ENCODE results near the gene ZRANB3.
"Not testable (repeated sequence)": the region's sequence is repeated elsewhere in the genome, so short reads cannot be mapped to it uniquely, and the experiment has no call there.

ZRANB3 gene

GRCh38 chr2:135530313-135531230 lies at the start of gene ZRANB3:
Gene ZRANB3, minus strand, starts transcription at chr2:135531218.
- DNase-seq, result peak; percentile 98

- no peak for DNase-seq
Measured at GRCh38 chr2:135573620-135574019, 42.6 kb upstream of the ZRANB3 start.

- DNase-seq, result no peak
Measured at GRCh38 chr2:135570884-135571283, 39.9 kb upstream of the ZRANB3 start.

GRCh38 chr2:135563793-135564192 lies 32.8 kb upstream of the ZRANB3 start:
- no peak for DNase-seq

- DNase-seq, result no peak
Measured at GRCh38 chr2:135561925-135562324, 30.9 kb upstream of the ZRANB3 start.

- DNase-seq, result no peak
Measured at GRCh38 chr2:135557530-135557929, 26.5 kb upstream of the ZRANB3 start.

- no peak for DNase-seq
Measured at GRCh38 chr2:135555311-135555710, 24.3 kb upstream of the ZRANB3 start.

GRCh38 chr2:135552887-135553286 lies 21.9 kb upstream of the ZRANB3 start:
- no peak for DNase-seq

GRCh38 chr2:135551356-135551755 lies 20.3 kb upstream of the ZRANB3 start:
- DNase-seq, result no peak

GRCh38 chr2:135547311-135547710 lies 16.3 kb upstream of the ZRANB3 start:
- DNase-seq, result no peak

GRCh38 chr2:135546436-135546835 lies 15.4 kb upstream of the ZRANB3 start:
- DNase-seq, result no peak

- DNase-seq, result not testable (repeated sequence)
Measured at GRCh38 chr2:135533545-135533944, 2.5 kb upstream of the ZRANB3 start.

GRCh38 chr2:135532581-135532980 lies 1.6 kb upstream of the ZRANB3 start:
- DNase-seq, result no peak

GRCh38 chr2:135531231-135532197 lies 496 bp upstream of the ZRANB3 start, which contains the start of gene R3HDM1:
Gene R3HDM1, plus strand, starts transcription at chr2:135531484. Its CDS starts 73,362 bp downstream, at chr2:135604846.
- DNase-seq, result peak; percentile 99

- DNase-seq, result no peak
Measured at GRCh38 chr2:135528006-135528405, 3.0 kb downstream of the ZRANB3 start.

- DNase-seq, result no peak
Measured at GRCh38 chr2:135525786-135526185, 5.2 kb downstream of the ZRANB3 start.

GRCh38 chr2:135512099-135512498 lies 18.9 kb downstream of the ZRANB3 start:
- DNase-seq, result no peak

- DNase-seq, result no peak
Measured at GRCh38 chr2:135510577-135510976, 20.4 kb downstream of the ZRANB3 start.

GRCh38 chr2:135504811-135505210 lies 26.2 kb downstream of the ZRANB3 start:
- DNase-seq, result no peak

- DNase-seq, result not testable (repeated sequence)
Measured at GRCh38 chr2:135498588-135498987, 32.4 kb downstream of the ZRANB3 start.

- no peak for DNase-seq
Measured at GRCh38 chr2:135494917-135495316, 36.1 kb downstream of the ZRANB3 start.

GRCh38 chr2:135494503-135494902 lies 36.5 kb downstream of the ZRANB3 start:
- no peak for DNase-seq

- no peak for DNase-seq
Measured at GRCh38 chr2:135490376-135490775, 40.6 kb downstream of the ZRANB3 start.
